Activated CD4-positive, alpha-beta T cell treated with anti-CD3 and anti-CD28 coated beads, Interleukin-2, amount 50 U/mL, for 16 hours (primary cell): ENCODE measurements around the gene METTL18.
"Not testable (repeated sequence)": the region's sequence is repeated elsewhere in the genome, so short reads cannot be mapped to it uniquely, and the experiment has no call there.

Experiments
- DNase-seq: peaks from one replicate; pipeline ENCODE4 v3.0.0-alpha.2; 2020

Gene METTL18

GRCh38 chr1:169794530-169795416, at the start of gene METTL18:
TSS of gene METTL18 (minus strand) at chr1:169794907. CDS start at chr1:169793695, 1,212 bp downstream.
- peak; percentile 96 for DNase-seq

DNA sequence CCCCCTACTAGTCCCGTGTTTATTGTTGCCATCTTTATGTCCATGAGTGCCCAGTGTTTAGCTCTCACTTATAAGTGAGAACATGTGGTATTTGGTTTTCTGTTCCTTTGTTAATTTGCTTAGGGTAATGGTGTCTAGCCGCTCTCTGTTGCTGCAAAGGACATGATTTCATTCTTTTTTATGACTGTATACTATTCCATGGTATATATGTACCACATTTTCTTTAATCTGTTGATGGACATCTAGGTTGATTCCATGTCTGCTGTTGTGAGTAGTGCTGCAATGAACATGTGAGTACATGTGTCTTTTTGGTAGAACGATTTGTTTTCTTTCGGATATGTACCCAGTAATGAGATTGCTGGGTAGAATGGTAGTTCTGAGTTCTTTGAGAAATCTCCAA, 44.2 kb upstream of the METTL18 start:
- DNase-seq, result no peak

- no peak for DNase-seq
Observed at GRCh38 chr1:169836198-169836597, 41.5 kb upstream of the METTL18 start.

GRCh38 chr1:169835647-169836046, 40.9 kb upstream of the METTL18 start:
- no peak for DNase-seq

DNA sequence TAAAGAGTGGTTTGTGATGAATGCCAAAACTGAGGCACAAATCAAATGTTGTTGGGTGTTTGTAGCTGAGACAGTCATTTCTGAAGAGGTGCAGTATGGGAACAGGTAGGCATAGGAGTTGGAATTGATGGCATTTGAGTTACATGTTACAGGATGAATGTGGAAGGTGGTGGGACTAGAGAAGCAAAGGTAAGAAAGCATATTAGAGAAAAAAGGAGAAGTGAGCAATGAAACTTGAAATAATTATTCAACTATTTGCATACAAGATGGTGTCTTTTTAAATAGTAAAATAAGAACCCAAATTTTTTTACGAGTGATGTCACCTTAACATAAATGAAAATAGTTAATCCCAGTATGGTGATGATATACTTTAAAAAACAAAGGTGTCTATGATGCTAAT, 40.2 kb upstream of the METTL18 start:
- DNase-seq, result no peak

GRCh38 chr1:169833179-169833901, 38.6 kb upstream of the METTL18 start:
- no peak for DNase-seq

- no peak for DNase-seq
Observed at GRCh38 chr1:169829671-169830070, 35.0 kb upstream of the METTL18 start.

- no peak for DNase-seq
Observed at GRCh38 chr1:169824153-169824552, 29.4 kb upstream of the METTL18 start.

GRCh38 chr1:169821500-169821899, 26.8 kb upstream of the METTL18 start:
- no peak for DNase-seq

DNA sequence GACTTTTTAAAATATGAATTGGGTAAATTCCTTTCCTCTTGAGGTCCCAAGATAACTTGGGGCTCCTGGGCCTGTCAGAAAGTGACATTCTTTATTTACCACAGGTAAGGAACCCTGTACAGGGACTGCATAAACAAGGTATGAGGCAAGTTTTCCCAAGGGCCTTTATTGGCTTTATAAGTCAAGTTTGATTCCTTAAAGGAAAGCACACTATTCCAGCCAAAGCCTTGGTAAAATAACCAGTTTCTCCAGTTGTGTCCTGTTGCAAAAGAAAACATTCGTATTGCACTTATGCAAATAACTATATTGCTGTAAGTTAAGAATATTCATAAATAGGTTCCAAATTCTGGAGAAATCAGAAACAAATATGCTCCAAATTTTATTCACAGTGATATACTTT, 21.9 kb upstream of the METTL18 start:
- no peak for DNase-seq

- no peak for DNase-seq
Observed at GRCh38 chr1:169814265-169814664, 19.6 kb upstream of the METTL18 start.

GRCh38 chr1:169812131-169812530, 17.4 kb upstream of the METTL18 start:
- no peak for DNase-seq

DNA sequence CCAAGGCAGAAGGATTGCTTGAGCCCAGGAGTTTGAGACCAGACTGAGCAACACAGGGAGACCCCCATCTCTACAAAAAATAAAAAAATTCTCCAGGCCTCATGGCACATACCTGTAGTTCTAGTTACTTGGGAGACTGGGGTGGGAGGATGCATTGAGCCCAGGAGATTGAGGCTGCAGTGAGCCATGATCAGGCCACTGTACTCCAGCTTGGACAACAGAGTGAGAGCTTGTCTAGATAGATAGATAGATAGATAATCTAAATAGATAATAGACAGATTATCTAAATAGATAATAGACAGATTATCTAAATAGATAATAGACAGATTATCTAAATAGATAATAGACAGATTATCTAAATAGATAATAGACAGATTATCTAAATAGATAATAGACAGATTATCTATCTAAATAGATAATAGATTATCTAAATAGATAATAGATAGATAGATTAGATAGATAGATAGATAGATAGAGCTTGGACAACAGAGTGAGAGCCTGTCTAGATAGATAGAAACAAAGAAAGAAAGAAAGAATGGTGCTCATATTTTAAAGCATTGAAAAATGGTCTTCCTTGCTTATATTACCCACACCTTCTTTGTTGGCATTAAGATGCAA, 16.8 kb upstream of the METTL18 start:
- DNase-seq, result not testable (repeated sequence)

DNA sequence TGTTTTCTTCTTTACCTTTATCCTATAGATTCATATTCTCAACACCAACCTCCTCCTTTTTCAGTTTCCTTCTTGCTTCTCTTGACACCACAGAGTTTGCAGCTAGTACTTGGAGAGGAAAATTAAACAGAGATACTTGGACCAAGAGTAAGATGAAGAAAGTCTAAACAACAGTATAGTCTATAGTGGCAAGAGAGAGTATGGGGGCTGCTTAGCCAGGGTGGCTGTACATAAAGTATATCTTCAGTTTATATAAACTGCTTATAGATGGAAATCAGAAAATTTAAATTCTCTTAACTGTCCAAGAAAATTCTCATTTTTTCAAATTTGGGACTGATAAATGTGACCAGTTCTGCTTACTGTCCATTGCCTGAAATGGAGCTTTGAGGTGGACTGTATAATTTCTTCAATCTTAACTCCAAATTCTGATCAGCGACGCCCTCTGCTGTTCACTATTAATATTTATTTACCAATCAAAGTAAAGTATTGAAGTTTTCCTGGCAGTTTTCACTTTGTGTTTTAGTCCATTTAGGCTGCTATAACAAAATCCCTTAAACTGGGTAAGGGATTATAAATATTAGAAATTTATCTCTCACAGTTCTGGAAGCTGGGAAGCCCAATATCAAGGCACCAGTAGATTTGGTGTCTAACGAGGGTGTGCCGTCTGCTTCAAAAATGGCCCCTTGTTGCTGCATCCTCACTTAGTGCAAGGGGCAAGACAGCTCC, 14.8 kb upstream of the METTL18 start:
- DNase-seq, result peak; percentile 24

DNA sequence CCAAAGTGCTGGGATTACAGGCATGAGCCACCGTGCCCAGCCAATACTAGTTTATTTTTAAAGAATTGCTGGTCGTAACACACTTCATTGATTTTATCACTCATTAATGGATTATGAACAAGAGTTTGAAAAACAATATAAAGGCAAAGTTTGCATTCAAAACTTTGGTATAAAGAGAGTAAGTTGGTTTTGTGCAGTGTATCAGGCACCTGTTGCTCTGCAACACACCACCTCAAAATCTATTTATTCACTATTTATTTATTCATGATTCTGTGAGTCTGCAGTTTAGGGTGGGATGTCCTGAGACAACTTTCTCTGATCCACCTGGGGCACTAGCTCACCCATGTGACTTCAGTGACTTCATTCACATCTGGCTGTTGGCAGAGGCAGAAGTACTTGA, 10.2 kb upstream of the METTL18 start:
- no peak for DNase-seq

DNA sequence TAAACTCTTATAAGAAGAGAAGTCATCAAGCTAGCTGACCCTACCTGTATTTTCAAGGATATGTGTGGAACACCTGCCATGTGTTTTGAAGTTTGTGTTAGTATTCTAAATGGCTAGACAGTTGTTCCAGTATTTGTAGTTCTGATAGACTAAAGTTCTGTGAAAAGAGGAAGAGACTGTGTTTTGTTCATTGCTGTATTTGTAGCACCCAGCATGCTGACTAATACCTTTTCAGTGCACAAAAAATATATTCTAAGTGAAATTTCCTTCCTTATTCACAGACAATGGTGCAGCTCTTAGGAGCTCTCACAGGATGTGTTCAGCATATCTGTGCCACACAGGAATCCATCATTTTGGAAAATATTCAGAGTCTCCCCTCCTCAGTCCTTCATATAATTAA, 8.2 kb upstream of the METTL18 start:
- no peak for DNase-seq

- DNase-seq, result no peak
Observed at GRCh38 chr1:169797281-169797680, 2.6 kb upstream of the METTL18 start.

GRCh38 chr1:169796274-169796810, 1.6 kb upstream of the METTL18 start:
- DNase-seq, result peak; percentile 43

DNA sequence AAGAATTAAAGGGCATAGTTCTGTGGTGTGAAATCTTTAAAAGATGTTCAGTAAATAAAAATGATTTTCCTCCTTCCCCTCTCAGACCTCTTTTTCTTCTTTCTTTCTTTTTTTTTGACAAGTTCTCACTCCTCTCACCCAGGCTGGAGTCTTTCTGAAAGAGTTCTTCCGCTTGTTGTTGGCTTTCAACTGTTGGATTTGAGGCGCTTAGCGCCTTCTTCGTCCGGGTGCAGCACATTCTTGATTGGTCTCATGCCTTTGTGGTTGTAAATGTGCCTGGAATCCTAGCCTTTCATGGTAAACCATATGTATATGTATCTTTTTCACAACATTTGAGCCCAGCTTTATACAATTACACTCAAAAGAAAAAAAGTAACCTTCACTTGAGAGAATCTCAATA, 980 bp upstream of the METTL18 start:
- DNase-seq, result peak; percentile 58

GRCh38 chr1:169793730-169794129, 977 bp downstream of the METTL18 start:
- no peak for DNase-seq

DNA sequence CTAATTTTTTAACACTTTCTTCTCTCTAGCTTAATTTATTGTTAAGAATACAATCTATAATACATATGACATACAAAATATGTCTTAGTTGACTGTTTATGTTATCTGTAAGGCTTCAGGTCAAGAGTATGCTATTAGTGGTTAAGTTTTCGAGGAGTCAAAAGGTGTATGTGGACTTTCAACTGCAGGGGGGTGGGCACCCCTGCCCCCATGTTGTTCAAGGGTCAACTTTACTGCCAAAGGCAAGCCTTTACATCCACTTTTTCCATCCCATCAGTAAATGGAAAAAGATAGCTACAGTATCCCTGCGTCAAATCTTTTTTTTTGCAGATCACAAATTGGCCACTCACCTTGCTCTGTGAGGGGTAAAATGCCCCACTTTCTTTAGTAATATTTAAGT, 6.3 kb downstream of the METTL18 start:
- DNase-seq, result no peak

DNA sequence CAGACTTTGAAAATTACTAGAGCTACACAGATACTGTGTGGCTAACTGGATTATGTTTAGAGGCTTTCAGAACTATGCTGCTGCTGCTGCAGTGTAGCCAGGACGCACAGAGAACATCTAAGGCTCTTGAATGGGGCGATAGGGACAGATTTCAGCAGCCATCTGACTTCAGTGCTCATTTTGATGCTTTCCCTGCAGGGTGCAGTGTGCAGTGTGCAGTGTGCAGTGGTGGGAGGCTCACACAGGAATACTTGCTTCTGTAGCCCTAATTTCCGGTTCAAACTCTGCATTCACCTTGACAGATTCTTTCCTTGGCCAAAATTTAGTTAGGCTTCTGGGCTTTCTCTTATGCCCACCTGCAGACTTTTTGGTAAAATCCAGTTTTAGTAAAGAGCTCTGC, 7.7 kb downstream of the METTL18 start:
- no peak for DNase-seq

DNA sequence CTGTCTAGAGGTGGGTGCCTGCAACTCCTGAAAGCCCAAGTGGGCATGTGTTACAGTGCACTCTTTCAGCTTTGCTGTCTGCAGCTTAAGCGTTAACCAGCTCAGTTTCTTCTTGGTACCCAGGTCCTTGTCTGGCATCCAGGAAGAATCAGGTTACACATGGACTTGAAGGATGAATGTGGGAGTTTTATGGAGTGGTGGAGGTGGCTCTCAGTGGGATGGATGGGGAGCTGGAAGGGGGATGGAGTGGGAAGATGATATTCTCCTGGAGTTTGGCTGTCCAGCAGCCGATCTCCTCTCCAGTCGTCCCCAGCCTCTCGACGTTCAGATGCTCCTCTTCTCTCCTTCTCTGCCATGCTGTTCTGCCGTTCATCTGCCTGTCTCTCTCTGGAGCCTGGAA, 9.4 kb downstream of the METTL18 start:
- no peak for DNase-seq
